H9 (cell line): ENCODE measurements around the gene PXN. TPM values are rescaled to one million over a fixed set of nuclear protein-coding genes. Genes with fewer than 3 reads are reported as not detected.

Source experiments
- DNase-seq: peaks from one replicate; pipeline ENCODE4 v3.0.0-alpha.2; 2017
- H2AFZ ChIP-seq: one replicate; pipeline ENCODE4 v1.6.1; 2013; ENCODE audit warnings: mild to moderate bottlenecking, low read length, control low read depth, moderate library complexity
- H2AK5ac ChIP-seq: 2 replicates; pipeline ENCODE4 v1.6.1; 2013; ENCODE audit warnings: low read length, control low read depth, mixed read lengths; ENCODE audit not compliant: insufficient read length
- H2BK120ac ChIP-seq: one replicate; pipeline ENCODE4 v1.6.1; 2013; ENCODE audit warnings: low read depth, mild to moderate bottlenecking, low read length, control low read depth, inconsistent platforms; ENCODE audit not compliant: poor library complexity, severe bottlenecking
- H2BK12ac ChIP-seq: 2 replicates; pipeline ENCODE4 v1.6.1; 2013; ENCODE audit warnings: low read length, control low read depth, mixed read lengths, low read depth; ENCODE audit not compliant: insufficient read length
- H2BK15ac ChIP-seq: 2 replicates; pipeline ENCODE4 v1.6.1; 2013; ENCODE audit warnings: low read depth, low read length, control low read depth
- H2BK20ac ChIP-seq: one replicate; pipeline ENCODE4 v1.6.1; 2013; ENCODE audit warnings: low read depth, mild to moderate bottlenecking, low read length, control low read depth, inconsistent platforms; ENCODE audit not compliant: poor library complexity, severe bottlenecking
- H2BK5ac ChIP-seq: 2 replicates; pipeline ENCODE4 v1.6.1; 2013; ENCODE audit warnings: low read length, control low read depth, mixed read lengths; ENCODE audit not compliant: insufficient read length
- H3K14ac ChIP-seq: 2 replicates; pipeline ENCODE4 v1.6.1; 2013; ENCODE audit warnings: low read length, control low read depth; ENCODE audit not compliant: insufficient read depth
- H3K18ac ChIP-seq: 2 replicates; pipeline ENCODE4 v1.6.1; 2013; ENCODE audit warnings: low read depth, mild to moderate bottlenecking, mixed read lengths, low read length, control low read depth; ENCODE audit not compliant: insufficient read length
- H3K23ac ChIP-seq: 2 replicates; pipeline ENCODE4 v1.6.1; 2013; ENCODE audit warnings: low read length, control low read depth, mixed read lengths, low read depth; ENCODE audit not compliant: insufficient read length
- H3K23me2 ChIP-seq: 2 replicates; pipeline ENCODE4 v1.6.1; 2013; ENCODE audit warnings: low read depth, mild to moderate bottlenecking, mixed read lengths, low read length, control low read depth; ENCODE audit not compliant: insufficient read length, poor library complexity, severe bottlenecking
- H3K27ac ChIP-seq: 2 replicates; pipeline ENCODE4 v1.5.1; 2013; ENCODE audit warnings: low read length, control low read depth, mixed read lengths, low read depth; ENCODE audit not compliant: insufficient read length
- H3K27me3 ChIP-seq: 2 replicates; pipeline ENCODE4 v1.6.1; 2013; ENCODE audit warnings: low read length, control low read depth, inconsistent platforms; ENCODE audit not compliant: insufficient read depth
- H3K4ac ChIP-seq: 2 replicates; pipeline ENCODE4 v1.6.1; 2013; ENCODE audit warnings: low read depth, mild to moderate bottlenecking, control low read depth, inconsistent platforms, low read length, moderate library complexity
- H3K4me1 ChIP-seq: 2 replicates; pipeline ENCODE4 v1.6.1; 2013; ENCODE audit warnings: low read length, control low read depth, inconsistent platforms; ENCODE audit not compliant: insufficient read depth
- H3K4me2 ChIP-seq: 2 replicates; pipeline ENCODE4 v1.6.1; 2013; ENCODE audit warnings: low read length, control low read depth, mixed read lengths; ENCODE audit not compliant: insufficient read length, insufficient read depth
- H3K56ac ChIP-seq: 2 replicates; pipeline ENCODE4 v1.6.1; 2013; ENCODE audit warnings: low read depth, mild to moderate bottlenecking, mixed read lengths, low read length, control low read depth; ENCODE audit not compliant: insufficient read length
- H3K79me1 ChIP-seq: 2 replicates; pipeline ENCODE4 v1.6.1; 2013; ENCODE audit warnings: low read depth, mild to moderate bottlenecking, moderate library complexity, low read length, control low read depth, inconsistent platforms; ENCODE audit not compliant: insufficient read depth, poor library complexity, severe bottlenecking
- H3K79me2 ChIP-seq: 2 replicates; pipeline ENCODE4 v1.6.1; 2013; ENCODE audit warnings: low read length, control low read depth, inconsistent platforms; ENCODE audit not compliant: insufficient read depth
- H3K9ac ChIP-seq: 2 replicates; pipeline ENCODE4 v1.6.1; 2013; ENCODE audit warnings: low read length, control low read depth, mixed read lengths; ENCODE audit not compliant: insufficient read length; ENCODE audit errors: extremely low read depth
- H3K9me3 ChIP-seq: one replicate; pipeline ENCODE4 v1.6.1; 2013; ENCODE audit warnings: low read depth, low read length, inconsistent platforms; ENCODE audit not compliant: control insufficient read depth
- H3T11ph ChIP-seq: one replicate; pipeline ENCODE4 v1.6.1; 2013; ENCODE audit warnings: mild to moderate bottlenecking, low read length, control low read depth, inconsistent platforms
- H4K20me1 ChIP-seq: one replicate; pipeline ENCODE4 v1.6.1; 2013; ENCODE audit not compliant: control insufficient read depth, insufficient read length, insufficient read depth
- H4K5ac ChIP-seq: 2 replicates; pipeline ENCODE4 v1.6.1; 2013; ENCODE audit warnings: low read depth, mild to moderate bottlenecking, mixed read lengths, low read length, control low read depth; ENCODE audit not compliant: insufficient read length
- H4K8ac ChIP-seq: replicated peaks from 2 replicates; pipeline ENCODE4 v1.6.1; 2013; ENCODE audit warnings: low read length, control low read depth, mixed read lengths, low read depth; ENCODE audit not compliant: insufficient read length
- H4K91ac ChIP-seq: 2 replicates; pipeline ENCODE4 v1.6.1; 2013; ENCODE audit warnings: low read depth, mild to moderate bottlenecking, moderate library complexity, mixed read lengths, low read length, control low read depth; ENCODE audit not compliant: insufficient read length
- H3K27ac Mint-ChIP-seq, 3 experiments: 2 replicates in 2 of 3; 3 replicates in 1 of 3; pipeline ENCODE4 v1.8.0; 2020 to 2021; ENCODE audit warnings: mixed read lengths in 3 of 3, mild to moderate bottlenecking in 1 of 3, moderate library complexity in 1 of 3
- H3K27me3 Mint-ChIP-seq: 2 replicates; pipeline ENCODE4 v1.8.0; 2021; ENCODE audit warnings: low read depth, mild to moderate bottlenecking, moderate library complexity, mixed read lengths
- H3K36me3 Mint-ChIP-seq, 3 experiments: 2 replicates in 2 of 3; 3 replicates in 1 of 3; pipeline ENCODE4 v1.8.0; 2020 to 2021; ENCODE audit warnings: low read depth in 3 of 3, mixed read lengths in 3 of 3; ENCODE audit not compliant: insufficient read depth in 1 of 3
- H3K4me1 Mint-ChIP-seq, 2 experiments: 2 replicates each; pipeline ENCODE4 v1.8.0; 2020; ENCODE audit warnings: mixed read lengths in 2 of 2
- H3K4me3 Mint-ChIP-seq, 2 experiments: 2 replicates in 1 of 2; 3 replicates in 1 of 2; pipeline ENCODE4 v1.8.0; 2020 to 2021; ENCODE audit warnings: mild to moderate bottlenecking in 2 of 2, mixed read lengths in 2 of 2, moderate library complexity in 1 of 2
- H3K9me3 Mint-ChIP-seq, 2 experiments: 2 replicates in 1 of 2; 3 replicates in 1 of 2; pipeline ENCODE4 v1.8.0; 2020; ENCODE audit warnings: mild to moderate bottlenecking in 2 of 2, mixed read lengths in 2 of 2, moderate library complexity in 1 of 2
- WGBS: extraction: QIAGEN DNeasy Blood & Tissue Kit; methylation state at CpG from one replicate; pipeline ENCODE4 v1.1.7; 2013; ENCODE audit warnings: missing lambda C conversion rate, low lambda C conversion rate, mixed read lengths; ENCODE audit not compliant: insufficient read length; ENCODE audit errors: extremely low coverage; 5-methylcytosine and 5-hydroxymethylcytosine counted together
- total RNA-seq: library from RNA; stranded (reverse); gene quantifications from 2 replicates; pipeline ENCODE4 v1.2.1, GENCODE V29; 2021
- TF ChIP-seq, protein P1 (sequence below): fragments of 200-600 bp; sonication (generic); conservative IDR thresholded peaks from 3 replicates; pipeline ENCODE4 v1.8.0; 2021; ENCODE audit warnings: antibody characterized with exemption, mild to moderate bottlenecking

PXN gene
- total RNA-seq, 1 experiment from 2014 or later: 92.8 TPM

DNA sequence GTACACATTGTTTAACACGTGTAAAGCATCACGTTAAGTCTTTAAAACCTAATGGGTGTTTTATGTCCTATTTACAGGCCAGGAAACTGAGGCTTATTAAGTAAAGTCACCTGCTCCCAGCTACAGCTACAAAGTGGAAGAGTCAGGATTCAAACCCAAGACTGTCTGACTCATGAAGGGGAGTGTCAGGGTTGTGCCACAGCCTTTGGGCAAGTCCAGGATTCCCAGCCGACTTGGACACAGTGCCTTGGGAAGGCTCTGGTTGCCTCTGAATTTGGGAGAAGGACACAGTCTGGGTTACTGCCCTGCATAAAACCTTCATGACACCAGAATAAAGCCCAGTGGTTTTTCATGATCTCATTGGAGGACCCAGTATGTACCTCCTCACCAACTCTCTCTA, 18.9 kb upstream of the PXN start:
- no CpG with 5 or more reads among the region's 3 CpGs for WGBS
- Histone ChIP-seq H3K4me1 (no peaks in the 10 kb centered on the region), H3K23ac (no peak overlapping the region), H3K27me3 (no peaks in the 10 kb centered on the region), H4K91ac (no peak overlapping the region), H2BK12ac (no peak overlapping the region), H3K4me2 (no peak overlapping the region), H3T11ph (no peak overlapping the region), H3K9ac (no peak overlapping the region), H3K18ac (no peak overlapping the region), H4K8ac (no peak overlapping the region), H2AK5ac (no peak overlapping the region), H3K14ac (no peak overlapping the region), H4K20me1 (no peaks in the 10 kb centered on the region), H4K5ac (no peak overlapping the region), H2AFZ (no peak overlapping the region), H2BK5ac (no peak overlapping the region), H3K79me2 (no peaks in the 10 kb centered on the region), H3K79me1 (no peaks in the 10 kb centered on the region), H2BK20ac (no peak overlapping the region), H3K27ac (no peak overlapping the region), H2BK15ac (no peak overlapping the region), H3K4ac (no peak overlapping the region), H3K56ac (no peak overlapping the region), H3K9me3 (no peaks in the 10 kb centered on the region), H2BK120ac (no peak overlapping the region), H3K23me2 (no peaks in the 10 kb centered on the region)
- Mint-ChIP-seq H3K4me3 (no peak overlapping the region), H3K36me3 (peaks cover under 1 to 2% (median 2%) of the 10 kb centered on the region in 3 experiments; a peak in 5 of 7 replicates), H3K9me3 (peaks cover 3 to 4% of the 10 kb centered on the region in 2 experiments; a peak in 4 of 5 replicates), H3K27ac (no peak overlapping the region), H3K27me3 (no peaks in the 10 kb centered on the region; the same call in none of the 2 replicates), H3K4me1 (peaks cover 14 to 18% of the 10 kb centered on the region in 2 experiments)
- no peak for DNase-seq
- TF ChIP-seq, protein P1, sequence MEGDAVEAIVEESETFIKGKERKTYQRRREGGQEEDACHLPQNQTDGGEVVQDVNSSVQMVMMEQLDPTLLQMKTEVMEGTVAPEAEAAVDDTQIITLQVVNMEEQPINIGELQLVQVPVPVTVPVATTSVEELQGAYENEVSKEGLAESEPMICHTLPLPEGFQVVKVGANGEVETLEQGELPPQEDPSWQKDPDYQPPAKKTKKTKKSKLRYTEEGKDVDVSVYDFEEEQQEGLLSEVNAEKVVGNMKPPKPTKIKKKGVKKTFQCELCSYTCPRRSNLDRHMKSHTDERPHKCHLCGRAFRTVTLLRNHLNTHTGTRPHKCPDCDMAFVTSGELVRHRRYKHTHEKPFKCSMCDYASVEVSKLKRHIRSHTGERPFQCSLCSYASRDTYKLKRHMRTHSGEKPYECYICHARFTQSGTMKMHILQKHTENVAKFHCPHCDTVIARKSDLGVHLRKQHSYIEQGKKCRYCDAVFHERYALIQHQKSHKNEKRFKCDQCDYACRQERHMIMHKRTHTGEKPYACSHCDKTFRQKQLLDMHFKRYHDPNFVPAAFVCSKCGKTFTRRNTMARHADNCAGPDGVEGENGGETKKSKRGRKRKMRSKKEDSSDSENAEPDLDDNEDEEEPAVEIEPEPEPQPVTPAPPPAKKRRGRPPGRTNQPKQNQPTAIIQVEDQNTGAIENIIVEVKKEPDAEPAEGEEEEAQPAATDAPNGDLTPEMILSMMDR: no peak
